ENCODE data around the gene NTM.

GRCh38 chr11:132114743-132115142, 744.3 kb downstream of the NTM start:
- TF ChIP-seq EZH2 (IDR thresholded peaks at IDR 0.05; ENCODE audit: low read depth, low read length, severe bottlenecking): no peak
- TF ChIP-seq MAX (IDR thresholded peaks at IDR 0.05): no peak
- no peak for TF ChIP-seq POLR2AphosphoS5 (IDR thresholded peaks at IDR 0.05; ENCODE audit: low read depth, low read length)
